ENCODE results near the gene SMYD3.

- TF ChIP-seq POLR2A (IDR thresholded peaks at IDR 0.05; ENCODE audit: low read length), result no peak
- no peak for TF ChIP-seq GATA1 (IDR thresholded peaks at IDR 0.05; ENCODE audit: low read depth, low read length)
These were observed 754.5 kb downstream of the SMYD3 start for GRCh38 chr1:245752561-245752960.
